Stimulated activated naive CD8-positive, alpha-beta T cell treated with anti-CD3 and anti-CD28 coated beads, Interleukin-15, amount 100 ng/mL, for 72 hours (primary cell): Measurements from ENCODE around the gene CCDC9.
A peak's percentile ranks its signal among the peaks of the same experiment; 100 is the strongest.

Experiments
- ATAC-seq: fragments of 150-1000 bp; cut with Tn5 transposase; 2 replicates; pipeline ENCODE4 v1.10.0; 2021; ENCODE audit warnings: mild to moderate bottlenecking, moderate library complexity
- DNase-seq, 2 donors: peaks; one replicate each; pipeline ENCODE4 v3.0.0; 2021 to 2022
- H3K27ac Mint-ChIP-seq, 2 donors: one replicate each; pipeline ENCODE4 v1.8.0; 2022; ENCODE audit warnings: mild to moderate bottlenecking in 2 of 2, mixed read lengths in 2 of 2, moderate library complexity in 2 of 2
- H3K27me3 Mint-ChIP-seq: one replicate; pipeline ENCODE4 v1.8.0; 2022; ENCODE audit warnings: mixed read lengths
- H3K4me1 Mint-ChIP-seq: one replicate; pipeline ENCODE4 v1.8.0; 2022; ENCODE audit warnings: mild to moderate bottlenecking, mixed read lengths
- H3K4me3 Mint-ChIP-seq, 2 donors: one replicate each; pipeline ENCODE4 v1.8.0; 2022; ENCODE audit warnings: mild to moderate bottlenecking in 2 of 2, mixed read lengths in 2 of 2, moderate library complexity in 1 of 2
- H3K9me3 Mint-ChIP-seq, 2 donors: one replicate each; pipeline ENCODE4 v1.8.0; 2022; ENCODE audit warnings: mixed read lengths in 2 of 2

CCDC9 gene

DNA sequence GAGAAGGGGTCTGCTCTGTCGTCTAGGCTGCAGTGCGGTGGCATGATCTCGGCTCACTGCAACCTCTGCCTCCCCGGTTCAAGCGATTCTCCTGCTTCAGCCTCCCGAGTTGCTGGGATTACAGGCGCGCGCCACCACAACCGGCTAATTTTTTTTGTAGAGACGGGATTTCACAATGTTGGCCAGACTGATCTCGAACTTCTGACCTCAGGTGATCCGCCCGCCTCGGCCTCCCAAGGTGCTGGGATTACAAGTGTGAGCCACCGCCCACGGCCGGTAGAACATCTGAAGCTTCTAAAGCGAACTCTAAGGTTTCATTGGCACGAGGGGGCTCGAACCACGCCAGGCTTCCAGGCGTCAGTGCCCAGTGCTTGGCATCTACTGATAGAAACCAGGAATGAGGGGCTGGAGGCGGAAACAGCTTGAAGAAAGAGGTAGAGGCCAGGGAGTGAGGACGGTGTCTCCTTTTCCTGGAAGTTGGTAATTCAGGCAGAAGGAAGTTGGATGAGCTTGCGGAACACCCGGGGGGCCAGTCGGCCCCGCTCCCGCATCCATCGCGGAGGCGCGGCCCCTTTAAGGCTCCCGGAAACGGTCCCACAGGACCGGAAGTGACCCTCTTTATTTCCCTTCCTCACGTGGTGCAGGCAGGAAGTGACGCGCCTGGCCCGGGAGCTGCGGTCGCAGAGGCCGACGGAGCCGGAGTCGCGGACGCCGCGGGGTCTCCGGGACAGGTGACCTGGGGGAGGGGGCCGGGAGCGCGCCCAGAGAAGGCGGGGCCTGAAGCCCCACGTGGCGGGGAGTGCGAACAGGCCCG is at the start of gene CCDC9:
Gene CCDC9, plus strand, starts transcription at position 647 of the 814 bp plus-strand sequence. CDS start 1,876 bp downstream, outside the sequence.
- peak within 1 kb of the TSS; percentile 87 to 95 for H3K4me3 Mint-ChIP-seq
- H3K4me1 Mint-ChIP-seq = peaks cover 49% of the 10 kb centered on the region
- H3K27me3 Mint-ChIP-seq = no peaks in the 10 kb centered on the region
- peak within 1 kb of the TSS; percentile 95 to 98 for H3K27ac Mint-ChIP-seq
- no peaks in the 10 kb centered on the region for H3K9me3 Mint-ChIP-seq
- ATAC-seq (peak; percentile 86), DNase-seq (peak; percentile 98 to 99)

DNA sequence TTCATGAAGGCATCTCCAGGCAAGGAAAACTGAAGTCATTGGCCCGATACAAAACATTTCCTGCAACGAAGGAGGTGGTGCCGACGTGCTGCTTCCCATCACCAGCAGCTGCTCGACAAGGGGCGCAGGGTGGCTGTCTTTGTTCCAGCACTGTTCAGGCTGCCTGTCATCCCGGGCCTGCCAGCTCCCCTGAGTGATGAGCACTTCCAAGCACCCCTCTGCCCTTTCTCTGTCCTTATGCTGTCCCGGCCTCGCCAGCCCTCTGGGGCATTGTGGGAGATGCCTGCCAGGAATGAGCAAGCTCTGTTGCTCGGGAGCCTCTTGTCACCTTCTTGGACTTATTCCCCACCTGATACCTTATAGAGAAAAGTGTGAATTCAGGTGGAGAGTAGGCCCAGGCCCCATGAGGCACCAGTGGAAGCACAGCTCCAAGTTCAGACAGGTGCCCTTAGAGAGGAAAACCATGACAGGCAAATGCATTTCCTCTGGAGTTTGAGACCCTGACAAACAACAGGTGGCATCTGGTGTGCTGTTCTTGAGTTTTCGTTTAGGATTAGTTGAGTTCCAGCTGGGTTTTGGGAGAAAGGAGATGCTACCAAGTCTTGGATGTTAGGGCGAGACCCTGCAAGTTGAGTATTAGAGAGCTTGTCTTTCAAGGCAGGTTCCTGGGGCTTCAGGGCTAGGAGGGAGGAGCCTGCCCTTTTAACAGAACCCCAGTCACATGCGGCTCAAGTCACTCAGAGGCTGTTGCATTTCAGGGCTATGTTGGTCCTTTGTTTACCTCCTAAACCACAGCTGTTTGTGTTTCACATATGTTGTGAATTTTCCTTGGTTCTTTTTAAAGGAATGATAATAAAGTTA is 46.8 kb upstream of the CCDC9 start:
- Mint-ChIP-seq H3K4me3 (no peak overlapping the region), H3K27me3 (no peaks in the 10 kb centered on the region), H3K27ac (peak overlapping the region; percentile 24 to 53), H3K4me1 (peaks cover 30% of the 10 kb centered on the region), H3K9me3 (no peaks in the 10 kb centered on the region)
- ATAC-seq (no peak), DNase-seq (no peak)

GRCh38 chr19:47210180-47210490 is 46.2 kb upstream of the CCDC9 start:
- DNase-seq = no peak
- peak overlapping the region in 1 of 2 donors; percentile 98 for H3K27ac Mint-ChIP-seq
- peaks cover 30% of the 10 kb centered on the region for H3K4me1 Mint-ChIP-seq
- H3K4me3 Mint-ChIP-seq = no peak overlapping the region
- no peaks in the 10 kb centered on the region for H3K27me3 Mint-ChIP-seq
- no peak for ATAC-seq
- no peaks in the 10 kb centered on the region for H3K9me3 Mint-ChIP-seq

DNA sequence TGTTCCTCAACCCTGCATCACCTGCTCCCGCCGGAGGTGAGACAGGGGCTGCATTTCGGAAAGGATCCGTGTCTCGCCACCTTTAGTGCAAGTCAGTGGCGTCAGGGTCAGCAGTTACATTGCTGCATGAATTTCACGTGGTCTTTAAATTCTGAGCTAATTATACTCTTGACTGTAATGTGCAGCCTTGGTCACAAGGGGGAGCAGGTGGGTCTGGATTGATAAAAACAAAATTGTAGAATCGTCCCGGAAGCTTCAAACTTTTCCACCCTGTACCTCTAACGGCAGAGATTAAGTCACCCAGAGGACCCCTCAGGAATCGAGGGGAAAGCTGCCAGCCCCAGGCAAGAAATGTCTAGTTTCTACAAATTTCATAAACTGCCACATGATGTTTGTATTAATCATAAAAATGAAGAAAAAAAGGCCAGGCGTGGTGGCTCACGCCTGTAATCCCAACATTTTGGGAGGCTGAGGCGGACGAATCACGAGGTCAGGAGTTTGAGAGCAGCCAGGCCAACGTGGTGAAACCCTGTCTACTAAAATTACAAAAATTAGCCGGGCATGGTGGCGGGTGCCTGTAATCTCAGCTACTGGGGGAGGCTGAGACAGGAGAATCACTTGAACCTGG is 45.5 kb upstream of the CCDC9 start:
- H3K27ac Mint-ChIP-seq = peak overlapping the region; percentile 96 to 98
- H3K27me3 Mint-ChIP-seq = no peaks in the 10 kb centered on the region
- peak; percentile 75 for DNase-seq
- H3K4me3 Mint-ChIP-seq = peak overlapping the region; percentile 40 to 48
- peak; percentile 78 for ATAC-seq
- no peaks in the 10 kb centered on the region for H3K9me3 Mint-ChIP-seq
- peaks cover 28% of the 10 kb centered on the region for H3K4me1 Mint-ChIP-seq

DNA sequence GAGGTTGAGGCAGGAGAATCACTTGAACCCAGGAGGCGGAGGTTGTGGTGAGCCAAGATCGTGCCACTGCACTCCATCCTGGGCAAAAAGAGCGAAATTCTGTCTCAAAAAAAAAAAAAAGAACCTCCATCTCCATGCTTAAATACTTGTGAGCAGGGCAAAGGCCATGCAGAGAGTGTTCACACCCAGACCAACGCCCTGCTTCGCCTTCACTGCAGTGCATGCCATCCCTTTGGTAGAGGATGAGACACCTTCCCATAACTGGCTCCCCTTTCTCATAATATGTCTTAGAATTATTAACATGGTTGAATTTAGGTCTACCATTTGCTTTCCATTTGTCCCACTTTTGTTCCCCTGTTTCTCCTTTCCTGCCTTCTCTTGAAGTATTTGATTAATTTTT is 40.7 kb upstream of the CCDC9 start:
- peaks cover 8% of the 10 kb centered on the region for H3K4me1 Mint-ChIP-seq
- H3K27ac Mint-ChIP-seq = no peak overlapping the region
- ATAC-seq (no peak), DNase-seq (no peak)
- H3K27me3 Mint-ChIP-seq = no peaks in the 10 kb centered on the region
- H3K9me3 Mint-ChIP-seq = no peaks in the 10 kb centered on the region
- H3K4me3 Mint-ChIP-seq = no peak overlapping the region

DNA sequence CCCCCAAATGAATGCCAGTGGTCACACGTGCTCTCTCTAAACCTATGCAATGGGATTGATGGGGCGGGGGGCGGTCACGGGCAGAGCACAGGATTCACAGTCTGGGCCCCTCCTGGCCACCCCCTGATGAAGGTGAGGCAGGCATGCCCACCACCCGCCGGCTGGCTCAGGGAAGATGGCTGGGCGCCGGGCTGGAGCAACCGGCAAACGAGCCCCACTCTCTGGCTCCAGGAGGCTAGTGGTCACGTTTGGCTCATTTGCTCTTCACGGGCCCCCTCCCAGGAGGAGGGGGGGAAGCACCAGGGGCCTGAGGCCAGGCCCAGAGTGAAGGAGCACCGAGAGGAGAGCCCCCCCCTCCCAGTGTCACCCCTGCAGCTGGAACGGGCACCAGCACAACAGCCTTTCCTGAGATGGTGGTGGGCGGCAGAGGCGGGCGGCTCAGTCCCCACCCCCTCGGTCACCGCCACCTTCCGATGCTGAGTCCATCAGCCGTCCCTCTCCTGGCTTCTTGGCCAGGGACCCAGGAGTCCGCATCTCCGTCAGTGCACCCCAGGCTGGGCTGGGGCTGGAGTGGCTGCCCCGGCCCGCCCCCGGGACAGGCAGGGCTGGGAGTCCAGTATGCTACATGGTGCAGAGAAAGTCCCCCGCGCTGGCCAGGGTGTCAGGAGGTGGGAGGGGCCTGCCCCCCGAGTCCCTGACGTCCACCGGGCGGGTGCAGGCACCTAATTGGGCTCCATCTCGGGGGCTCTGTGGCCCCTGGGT is 35.1 kb upstream of the CCDC9 start:
- H3K4me1 Mint-ChIP-seq = peaks cover 6% of the 10 kb centered on the region
- no peak for DNase-seq
- no peaks in the 10 kb centered on the region for H3K9me3 Mint-ChIP-seq
- H3K4me3 Mint-ChIP-seq = peak overlapping the region in 1 of 2 donors; percentile 29
- H3K27ac Mint-ChIP-seq = peak overlapping the region in 1 of 2 donors; percentile 87
- H3K27me3 Mint-ChIP-seq = no peaks in the 10 kb centered on the region
- ATAC-seq = no peak

- peak overlapping the region; percentile 19 to 53 for H3K27ac Mint-ChIP-seq
- no peaks in the 10 kb centered on the region for H3K27me3 Mint-ChIP-seq
- no peak overlapping the region for H3K4me3 Mint-ChIP-seq
- no peaks in the 10 kb centered on the region for H3K9me3 Mint-ChIP-seq
- H3K4me1 Mint-ChIP-seq = peaks cover 8% of the 10 kb centered on the region
- DNase-seq (no peak), ATAC-seq (no peak)
Measured at GRCh38 chr19:47221890-47222289, 34.4 kb upstream of the CCDC9 start.

DNA sequence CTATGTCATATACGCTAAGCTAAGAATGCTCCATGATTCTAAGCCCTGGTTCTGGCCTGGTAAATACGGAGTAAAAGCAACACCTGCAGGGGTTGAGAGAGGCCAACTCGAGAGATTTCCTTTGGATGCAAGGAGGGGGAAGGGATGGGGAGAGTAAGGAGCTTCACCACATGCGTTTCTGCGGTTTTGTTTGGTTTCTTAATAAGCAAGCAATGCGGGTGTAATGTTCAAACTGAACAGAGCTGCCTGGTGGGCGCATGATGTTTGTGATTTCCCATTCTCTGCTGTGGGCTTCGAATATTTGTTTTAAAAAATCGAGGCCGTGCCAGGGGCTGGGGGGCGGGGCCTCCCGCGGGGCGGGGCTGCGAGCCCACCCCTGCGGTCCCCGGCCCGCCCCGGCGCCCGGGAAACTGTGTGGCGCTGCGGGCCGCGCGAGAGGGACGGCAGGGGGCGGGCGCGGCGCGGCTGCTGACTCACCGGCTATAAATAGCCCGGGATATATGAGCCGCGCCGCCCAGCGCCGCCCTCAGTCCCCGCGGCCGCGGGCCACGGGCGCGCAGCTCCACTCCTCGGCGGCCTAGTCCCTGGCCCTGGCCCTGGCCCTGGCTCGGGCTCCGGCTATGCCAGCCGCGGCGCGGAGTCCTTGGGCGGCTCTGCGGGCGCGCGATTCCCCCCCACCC is 30.4 kb upstream of the CCDC9 start:
- H3K27ac Mint-ChIP-seq = peak overlapping the region in 1 of 2 donors; percentile 100
- H3K4me1 Mint-ChIP-seq = peaks cover 16% of the 10 kb centered on the region
- H3K27me3 Mint-ChIP-seq = no peaks in the 10 kb centered on the region
- H3K4me3 Mint-ChIP-seq = peak overlapping the region; percentile 89 to 94
- no peaks in the 10 kb centered on the region for H3K9me3 Mint-ChIP-seq
- DNase-seq (peak; percentile 88 to 97), ATAC-seq (peak; percentile 57)

GRCh38 chr19:47226426-47227351 is 29.6 kb upstream of the CCDC9 start:
- peak overlapping the region; percentile 89 to 94 for H3K4me3 Mint-ChIP-seq
- ATAC-seq (peak; percentile 43), DNase-seq (peak; percentile 62 to 86)
- peak overlapping the region; percentile 94 to 100 for H3K27ac Mint-ChIP-seq
- peaks cover 21% of the 10 kb centered on the region for H3K4me1 Mint-ChIP-seq
- H3K27me3 Mint-ChIP-seq = no peaks in the 10 kb centered on the region
- H3K9me3 Mint-ChIP-seq = no peaks in the 10 kb centered on the region

GRCh38 chr19:47227352-47228167 is 28.8 kb upstream of the CCDC9 start:
- peak overlapping the region; percentile 94 to 100 for H3K27ac Mint-ChIP-seq
- no peaks in the 10 kb centered on the region for H3K27me3 Mint-ChIP-seq
- H3K4me3 Mint-ChIP-seq = peak overlapping the region; percentile 89 to 94
- peak; percentile 50 for ATAC-seq
- no peaks in the 10 kb centered on the region for H3K9me3 Mint-ChIP-seq
- DNase-seq = peak; percentile 77 to 91
- peaks cover 29% of the 10 kb centered on the region for H3K4me1 Mint-ChIP-seq

- peaks cover 35% of the 10 kb centered on the region for H3K4me1 Mint-ChIP-seq
- H3K27ac Mint-ChIP-seq = no peak overlapping the region
- H3K27me3 Mint-ChIP-seq = no peaks in the 10 kb centered on the region
- peak overlapping the region; percentile 89 to 94 for H3K4me3 Mint-ChIP-seq
- DNase-seq = peak; percentile 74 to 81
- H3K9me3 Mint-ChIP-seq = no peaks in the 10 kb centered on the region
- peak; percentile 49 for ATAC-seq
Measured at GRCh38 chr19:47228168-47228936, 28.0 kb upstream of the CCDC9 start.

DNA sequence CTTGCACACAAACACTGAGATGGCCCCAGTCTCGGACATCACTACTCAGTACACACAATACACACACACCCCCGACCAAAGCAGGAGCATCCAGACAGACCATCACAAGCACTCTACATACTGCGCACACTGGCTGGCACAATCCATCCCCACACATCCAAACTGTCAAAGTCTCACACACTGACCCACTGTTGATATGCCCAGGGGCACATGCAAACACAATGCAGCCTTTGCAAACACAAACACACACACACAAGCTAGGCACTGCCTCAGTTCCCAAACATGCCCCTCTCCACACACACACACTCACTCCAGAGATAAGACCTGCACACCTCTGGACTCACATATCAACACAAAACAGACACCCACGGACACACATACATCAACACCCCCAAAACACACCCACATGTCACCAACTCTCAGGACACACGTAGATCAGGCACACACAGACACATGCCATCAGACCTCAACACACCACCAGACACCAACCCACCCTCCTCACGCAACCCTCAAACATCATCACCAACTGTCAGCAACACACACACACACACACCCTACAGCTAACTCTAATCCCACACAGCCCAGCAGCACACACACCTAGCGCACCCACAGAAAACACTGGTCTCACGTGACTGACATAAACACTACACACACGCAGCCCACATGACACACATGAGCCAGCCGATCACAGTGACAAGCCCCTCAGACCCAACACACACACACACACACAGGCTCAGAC is 27.2 kb upstream of the CCDC9 start:
- Mint-ChIP-seq H3K27me3 (no peaks in the 10 kb centered on the region), H3K9me3 (no peaks in the 10 kb centered on the region), H3K4me3 (no peak overlapping the region), H3K27ac (no peak overlapping the region), H3K4me1 (peaks cover 35% of the 10 kb centered on the region)
- ATAC-seq = no peak
- DNase-seq = peak; percentile 44 to 46
